ENCODE measurements around the gene PRDM16.

PRDM16 gene

DNA sequence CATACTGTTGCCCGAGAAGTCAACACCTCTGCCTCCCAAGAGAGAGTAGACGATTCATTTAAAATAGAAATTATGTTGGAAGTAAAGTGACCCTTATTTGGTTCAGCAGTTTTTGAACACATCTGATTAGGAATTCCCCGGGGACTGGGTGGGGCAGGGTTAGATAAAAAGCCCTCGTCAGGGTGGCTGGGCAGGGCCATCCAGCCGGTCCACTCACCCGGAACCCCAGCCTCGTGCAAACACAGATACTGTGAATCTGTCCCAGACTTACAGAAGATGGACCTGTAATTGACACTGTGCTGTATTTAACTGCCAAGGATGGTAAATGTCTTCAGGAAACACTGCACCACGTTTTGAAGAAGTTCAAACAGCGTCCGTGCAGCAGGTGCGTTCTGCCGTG is 63.7 kb downstream of the PRDM16 start:
- no peak overlapping the region for H3K4me3 ChIP-seq (replicated peaks in 1 of 2; ENCODE audit: low read depth in 2 of 2, low read length in 2 of 2)
- DNase-seq (ENCODE audit: low read depth in 2 of 2) = no peak
- TF ChIP-seq, protein P1, sequence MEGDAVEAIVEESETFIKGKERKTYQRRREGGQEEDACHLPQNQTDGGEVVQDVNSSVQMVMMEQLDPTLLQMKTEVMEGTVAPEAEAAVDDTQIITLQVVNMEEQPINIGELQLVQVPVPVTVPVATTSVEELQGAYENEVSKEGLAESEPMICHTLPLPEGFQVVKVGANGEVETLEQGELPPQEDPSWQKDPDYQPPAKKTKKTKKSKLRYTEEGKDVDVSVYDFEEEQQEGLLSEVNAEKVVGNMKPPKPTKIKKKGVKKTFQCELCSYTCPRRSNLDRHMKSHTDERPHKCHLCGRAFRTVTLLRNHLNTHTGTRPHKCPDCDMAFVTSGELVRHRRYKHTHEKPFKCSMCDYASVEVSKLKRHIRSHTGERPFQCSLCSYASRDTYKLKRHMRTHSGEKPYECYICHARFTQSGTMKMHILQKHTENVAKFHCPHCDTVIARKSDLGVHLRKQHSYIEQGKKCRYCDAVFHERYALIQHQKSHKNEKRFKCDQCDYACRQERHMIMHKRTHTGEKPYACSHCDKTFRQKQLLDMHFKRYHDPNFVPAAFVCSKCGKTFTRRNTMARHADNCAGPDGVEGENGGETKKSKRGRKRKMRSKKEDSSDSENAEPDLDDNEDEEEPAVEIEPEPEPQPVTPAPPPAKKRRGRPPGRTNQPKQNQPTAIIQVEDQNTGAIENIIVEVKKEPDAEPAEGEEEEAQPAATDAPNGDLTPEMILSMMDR (IDR thresholded peaks at IDR 0.05; ENCODE audit: low read depth, low read length) = no peak

DNA sequence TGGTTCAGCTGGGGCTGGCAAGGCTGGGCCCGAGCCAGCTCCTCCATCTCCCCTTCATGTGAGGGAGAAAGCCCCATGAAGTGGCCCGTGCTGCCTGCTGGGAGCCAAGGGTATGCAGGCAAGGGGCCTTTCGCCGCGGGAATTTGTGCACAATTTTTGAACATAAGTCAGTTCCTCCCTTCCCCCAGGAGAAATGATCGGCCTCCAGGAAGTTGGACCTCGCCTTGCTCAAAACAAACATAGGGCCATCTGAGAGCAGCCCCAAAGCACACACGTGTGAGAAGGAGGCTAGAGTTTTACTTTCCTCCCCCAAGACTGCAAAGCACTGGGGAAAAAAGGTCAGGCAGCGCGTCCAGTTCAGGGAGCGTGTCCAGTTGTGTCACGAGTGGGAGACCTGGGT is 64.7 kb downstream of the PRDM16 start:
- no peak overlapping the region for H3K4me3 ChIP-seq (replicated peaks in 1 of 2; ENCODE audit: low read depth in 2 of 2, low read length in 2 of 2)
- DNase-seq (ENCODE audit: low read depth in 2 of 2) = peak in 1 of 2 donors; percentile 32
- TF ChIP-seq, protein P1 (IDR thresholded peaks at IDR 0.05; ENCODE audit: low read depth, low read length) = no peak

DNA sequence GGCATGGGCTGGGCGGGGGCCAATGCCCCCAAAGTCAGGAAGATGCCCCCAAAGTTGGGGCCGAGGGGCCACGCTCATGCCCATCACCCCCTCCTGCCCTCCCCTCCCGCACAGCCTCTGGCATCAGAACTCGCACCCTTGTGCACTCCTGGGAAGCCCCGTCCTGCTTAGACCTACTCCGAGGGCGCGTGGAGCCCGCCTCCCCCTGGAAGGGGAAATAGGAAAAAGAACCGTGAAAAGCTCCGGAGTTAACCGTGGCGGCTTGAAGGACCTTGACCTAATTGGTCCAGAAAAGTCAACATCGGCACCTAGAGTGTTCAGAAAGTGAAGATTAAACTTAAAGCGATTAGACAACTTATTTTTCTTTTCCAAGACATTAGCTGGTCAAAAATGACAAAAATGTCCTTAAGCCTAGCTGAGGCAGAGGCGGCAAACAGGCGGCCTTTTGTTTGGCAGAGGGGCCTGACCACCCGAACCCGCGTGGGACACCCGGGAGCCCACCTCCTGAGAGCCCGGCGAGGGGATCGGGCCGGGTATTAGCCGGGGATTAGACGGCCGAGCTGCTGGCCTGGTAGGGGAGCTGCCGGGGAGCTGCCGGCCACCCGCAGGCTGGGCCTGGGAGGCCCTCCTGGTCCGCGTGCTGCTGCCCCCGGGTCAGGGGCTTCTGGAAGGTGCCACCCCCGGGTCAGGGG is 65.5 kb downstream of the PRDM16 start:
- no peak for DNase-seq (ENCODE audit: low read depth in 2 of 2)
- H3K4me3 ChIP-seq (replicated peaks in 1 of 2; ENCODE audit: low read depth in 2 of 2, low read length in 2 of 2) = no peak overlapping the region
- TF ChIP-seq, protein P1 (IDR thresholded peaks at IDR 0.05; ENCODE audit: low read depth, low read length) = no peak

DNA sequence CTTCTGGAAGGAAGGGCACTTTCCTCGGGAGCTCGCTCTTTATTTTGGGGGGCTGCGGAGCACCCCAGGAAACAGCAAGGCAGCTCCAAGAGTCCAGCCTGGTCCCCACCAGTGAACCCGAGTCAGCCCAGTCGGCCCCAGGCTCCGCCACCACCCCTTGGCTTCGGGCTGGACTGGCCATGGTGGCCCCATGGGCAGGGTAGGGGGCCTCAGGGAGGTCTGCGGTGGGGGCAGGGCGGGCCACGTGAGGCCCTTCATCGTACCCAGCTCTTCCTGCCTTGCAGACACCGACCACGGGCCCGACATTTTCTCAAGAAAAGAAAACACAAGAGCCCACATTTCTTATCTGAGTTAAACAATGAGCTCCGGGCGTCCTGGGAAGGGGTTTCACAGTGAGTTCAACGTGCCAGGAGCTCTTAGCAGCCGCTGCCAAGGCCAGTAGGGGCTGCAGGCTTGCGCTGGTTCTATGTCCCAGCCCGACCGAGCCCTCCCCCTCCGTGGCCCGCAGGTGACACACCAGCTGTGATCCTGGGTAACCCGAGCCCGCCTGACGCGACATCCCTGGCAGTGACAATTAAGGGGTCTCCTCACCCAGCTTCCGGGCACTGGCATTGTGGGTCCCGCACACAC is 66.2 kb downstream of the PRDM16 start:
- TF ChIP-seq, protein P1 (IDR thresholded peaks at IDR 0.05; ENCODE audit: low read depth, low read length) = no peak
- no peak for DNase-seq (ENCODE audit: low read depth in 2 of 2)
- H3K4me3 ChIP-seq (replicated peaks in 1 of 2; ENCODE audit: low read depth in 2 of 2, low read length in 2 of 2) = no peak overlapping the region

DNA sequence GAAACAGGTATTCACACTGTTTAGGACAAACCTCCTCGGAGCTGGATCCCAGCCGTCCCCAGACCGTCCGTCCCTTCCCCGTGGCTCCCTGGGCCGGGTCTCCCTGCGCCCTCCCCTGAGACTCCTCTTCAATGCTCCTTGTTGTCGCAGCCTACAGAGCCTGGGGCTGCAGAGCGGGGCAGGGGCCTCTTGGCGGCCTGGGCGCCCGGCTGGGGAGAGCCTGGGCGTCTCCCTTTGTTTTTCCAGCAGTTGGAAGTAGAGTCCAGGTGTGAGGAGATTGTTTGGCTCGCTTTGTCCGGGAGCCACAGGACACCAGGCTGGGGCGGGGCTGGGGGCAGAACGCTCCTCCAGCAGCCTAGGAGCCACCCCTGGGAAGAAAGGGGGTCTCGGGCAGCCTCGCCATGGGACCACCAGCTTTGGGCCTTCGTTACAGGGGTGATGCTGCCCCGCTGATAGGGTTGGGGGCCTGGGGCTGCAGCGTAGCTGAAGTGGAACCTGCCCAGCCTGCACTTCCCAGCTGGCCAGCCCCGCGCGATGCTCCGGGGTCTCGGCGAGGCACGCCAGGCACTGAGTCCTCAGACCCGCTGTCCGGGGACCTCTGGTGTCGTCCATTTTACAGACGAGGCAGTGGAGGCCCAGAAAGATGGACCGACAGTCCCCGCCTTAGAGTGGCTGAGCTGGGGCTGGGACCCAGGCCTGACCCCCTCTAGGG is 66.9 kb downstream of the PRDM16 start:
- H3K4me3 ChIP-seq (replicated peaks in 1 of 2; ENCODE audit: low read depth in 2 of 2, low read length in 2 of 2) = no peak overlapping the region
- no peak for DNase-seq (ENCODE audit: low read depth in 2 of 2)
- TF ChIP-seq, protein P1 (IDR thresholded peaks at IDR 0.05; ENCODE audit: low read depth, low read length) = no peak

DNA sequence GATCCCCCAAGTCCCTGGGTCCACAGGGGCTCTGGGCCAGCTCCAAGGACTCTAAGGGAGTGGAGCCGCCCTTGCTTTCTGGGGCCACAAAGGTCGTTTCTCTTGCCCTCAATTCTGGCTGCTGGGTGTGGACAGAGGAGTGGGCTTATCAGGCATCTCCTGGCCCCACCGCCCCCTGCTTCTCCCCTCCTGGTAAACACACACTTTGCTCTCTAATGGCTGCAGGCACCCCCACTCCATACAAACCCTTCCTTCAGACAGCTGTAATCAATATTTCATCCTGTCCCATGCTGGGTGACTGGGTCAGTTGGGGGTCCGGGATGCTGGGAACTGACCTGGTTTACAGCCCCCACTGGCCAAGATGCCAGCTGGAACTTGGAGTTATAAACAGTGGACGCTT is 67.5 kb downstream of the PRDM16 start:
- TF ChIP-seq, protein P1 (IDR thresholded peaks at IDR 0.05; ENCODE audit: low read depth, low read length) = no peak
- DNase-seq (ENCODE audit: low read depth in 2 of 2) = no peak
- H3K4me3 ChIP-seq (replicated peaks in 1 of 2; ENCODE audit: low read depth in 2 of 2, low read length in 2 of 2) = no peak overlapping the region

Data from cardiac fibroblast (primary cell).